Measurements from ENCODE around the gene ERP44. TPM values are rescaled to one million over a fixed set of nuclear protein-coding genes. Genes with fewer than 3 reads are reported as not detected.

The ERP44 gene
- polyA plus RNA-seq, 1 of the 3 experiments (the other 2 are of a cell fraction), result 10.0 TPM

GRCh38 chr9:100072805-100073204 lies 26.0 kb downstream of the ERP44 start:
- Histone ChIP-seq H3K9ac (no peak overlapping the region), H4K20me1 (ENCODE audit: insufficient read depth) (peaks cover 25% of the 10 kb centered on the region), H3K36me3 (replicated peaks in 1 of 2; ENCODE audit: control insufficient read depth in 1 of 2, insufficient read depth in 2 of 2, low read length in 1 of 2) (no peaks in the 10 kb centered on the region), H3F3A (replicated peaks; ENCODE audit: insufficient read depth) (no peaks in the 10 kb centered on the region), H3K27ac (ENCODE audit: low read depth in 2 of 2, low read length in 1 of 2) (no peak overlapping the region), H2AFZ (ENCODE audit: low read depth) (no peak overlapping the region), H3K4me2 (no peak overlapping the region), H3K4me3 (ENCODE audit: low read depth in 2 of 2, low read length in 1 of 2) (no peak overlapping the region), H3K9me3 (no peaks in the 10 kb centered on the region), H3K79me2 (ENCODE audit: insufficient read depth) (peaks cover 50% of the 10 kb centered on the region; the same call in 1 of the 2 replicates), H3K4me1 (ENCODE audit: control insufficient read depth in 1 of 2, insufficient read depth in 2 of 2, low read depth in 1 of 2, low read length in 1 of 2) (peaks cover 0 to 7% of the 10 kb centered on the region in 2 experiments; a peak in 1 of 4 replicates), H3K9me2 (no peaks in the 10 kb centered on the region), H3K27me3 (ENCODE audit: insufficient read depth) (no peaks in the 10 kb centered on the region)
- DNase-seq, result no peak
- ChIA-PET POLR2A (no interaction called here), CTCF (no interaction called here)
- no peak for TF ChIP-seq TEAD4 (IDR thresholded peaks at IDR 0.05; ENCODE audit: borderline replicate concordance, insufficient read depth)
- WGBS (ENCODE audit: low lambda C conversion rate), result 65% methylated on average over 2 of the region's 2 CpGs

GRCh38 chr9:100071271-100071670 lies 27.5 kb downstream of the ERP44 start:
- Histone ChIP-seq H3K27me3 (ENCODE audit: insufficient read depth) (no peaks in the 10 kb centered on the region), H3K4me3 (ENCODE audit: low read depth in 2 of 2, low read length in 1 of 2) (no peak overlapping the region), H4K20me1 (ENCODE audit: insufficient read depth) (peaks cover 21% of the 10 kb centered on the region; the same call in 1 of the 2 replicates), H2AFZ (ENCODE audit: low read depth) (no peak overlapping the region), H3K9ac (no peak overlapping the region), H3K4me2 (no peak overlapping the region), H3K4me1 (ENCODE audit: control insufficient read depth in 1 of 2, insufficient read depth in 2 of 2, low read depth in 1 of 2, low read length in 1 of 2) (peaks cover 0 to 7% of the 10 kb centered on the region in 2 experiments; a peak in 1 of 4 replicates), H3F3A (replicated peaks; ENCODE audit: insufficient read depth) (no peaks in the 10 kb centered on the region), H3K9me3 (no peaks in the 10 kb centered on the region), H3K36me3 (replicated peaks in 1 of 2; ENCODE audit: control insufficient read depth in 1 of 2, insufficient read depth in 2 of 2, low read length in 1 of 2) (no peaks in the 10 kb centered on the region), H3K9me2 (no peaks in the 10 kb centered on the region), H3K27ac (ENCODE audit: low read depth in 2 of 2, low read length in 1 of 2) (no peak overlapping the region), H3K79me2 (ENCODE audit: insufficient read depth) (peaks cover 36% of the 10 kb centered on the region; the same call in 1 of the 2 replicates)
- ChIA-PET CTCF (interaction anchor here (1.2 kb wide), 1 partner anchor 14 kb away, joined by 3 read pairs; no protein-coding TSS in a partner anchor), POLR2A (no interaction called here)
- no peak for DNase-seq
- TF ChIP-seq REST (IDR thresholded peaks at IDR 0.05; ENCODE audit: low read depth, low read length), result no peak
- TF ChIP-seq GATA2 (CRISPR knock-in tag; IDR thresholded peaks at IDR 0.05), result no peak
- no peak for TF ChIP-seq POLR2AphosphoS5 (IDR thresholded peaks at IDR 0.05; ENCODE audit: low read depth, low read length)
- no peak for TF ChIP-seq IRF3 (IDR thresholded peaks at IDR 0.05; ENCODE audit: low read depth, low read length)
- no peak for TF ChIP-seq PBX3 (IDR thresholded peaks at IDR 0.05)
- TF ChIP-seq EZH2phosphoT487 (IDR thresholded peaks at IDR 0.05; ENCODE audit: borderline replicate concordance, low read depth), result no peak
- TF ChIP-seq FOSL2 (IDR thresholded peaks at IDR 0.05; ENCODE audit: borderline replicate concordance, low read depth), result no peak
- TF ChIP-seq NRF1 (IDR thresholded peaks at IDR 0.05; ENCODE audit: low read depth, low read length), result no peak
- TF ChIP-seq TAF1 (IDR thresholded peaks at IDR 0.05; ENCODE audit: borderline replicate concordance, low read depth, low read length), result no peak
- no peak for TF ChIP-seq RAD21 (IDR thresholded peaks at IDR 0.05; ENCODE audit: low read length)
- no peak for TF ChIP-seq FOXM1 (IDR thresholded peaks at IDR 0.05; ENCODE audit: low read depth)
- TF ChIP-seq YY1 (IDR thresholded peaks at IDR 0.05; ENCODE audit: low read depth), result no peak
- TF ChIP-seq MXI1 (IDR thresholded peaks at IDR 0.05; ENCODE audit: low read depth, low read length), result no peak
- WGBS (ENCODE audit: low lambda C conversion rate), result 95% methylated on average over 2 of the region's 2 CpGs

Measured in SK-N-SH (cell line).